Activated CD4-positive, alpha-beta memory T cell treated with anti-CD3 and anti-CD28 coated beads for 36 hours (primary cell): ENCODE measurements around the gene ALX4. TPM values are rescaled to one million over a fixed set of nuclear protein-coding genes. Genes with fewer than 3 reads are reported as not detected.

Source experiments
- CTCF ChIA-PET: fragments of 350-600 bp; sonication (Branson Sonifier 250); formaldehyde crosslinking; loops from one replicate; lab custom pipeline; 2021; ENCODE audit warnings: antibody characterized with exemption, inconsistent platforms; lab: Charles Lee
- POLR2A ChIA-PET: fragments of 350-600 bp; sonication (Branson Sonifier 250); formaldehyde crosslinking; loops from one replicate; lab custom pipeline; 2021; ENCODE audit warnings: antibody characterized with exemption; lab: Charles Lee
- DNase-seq: peaks from one replicate; pipeline ENCODE4 v3.0.0-alpha.2; 2020
- H3K27ac Mint-ChIP-seq: one replicate; pipeline ENCODE4 v1.8.0; 2021; ENCODE audit warnings: mixed read lengths
- H3K27me3 Mint-ChIP-seq: one replicate; pipeline ENCODE4 v1.8.0; 2021; ENCODE audit warnings: mixed read lengths
- H3K36me3 Mint-ChIP-seq: one replicate; pipeline ENCODE4 v1.8.0; 2021; ENCODE audit warnings: mixed read lengths
- H3K4me1 Mint-ChIP-seq: one replicate; pipeline ENCODE4 v1.8.0; 2021; ENCODE audit warnings: low read depth, mixed read lengths
- H3K4me3 Mint-ChIP-seq: one replicate; pipeline ENCODE4 v1.8.0; 2021; ENCODE audit warnings: mild to moderate bottlenecking, mixed read lengths
- H3K9me3 Mint-ChIP-seq: one replicate; pipeline ENCODE4 v1.8.0; 2021; ENCODE audit warnings: mixed read lengths
- intact Hi-C: fragments of 100-400 bp; cut with micrococcal nuclease; formaldehyde crosslinking; loops from one replicate; pipeline ENCODE4 v1.15.1; 2023
- total RNA-seq, 2 experiments: library from RNA; stranded (reverse); gene quantifications; one replicate each; pipeline ENCODE4 v1.2.3, GENCODE V29; 2021

ALX4 gene
- total RNA-seq, 2 experiments from 2014 or later: not detected

DNA sequence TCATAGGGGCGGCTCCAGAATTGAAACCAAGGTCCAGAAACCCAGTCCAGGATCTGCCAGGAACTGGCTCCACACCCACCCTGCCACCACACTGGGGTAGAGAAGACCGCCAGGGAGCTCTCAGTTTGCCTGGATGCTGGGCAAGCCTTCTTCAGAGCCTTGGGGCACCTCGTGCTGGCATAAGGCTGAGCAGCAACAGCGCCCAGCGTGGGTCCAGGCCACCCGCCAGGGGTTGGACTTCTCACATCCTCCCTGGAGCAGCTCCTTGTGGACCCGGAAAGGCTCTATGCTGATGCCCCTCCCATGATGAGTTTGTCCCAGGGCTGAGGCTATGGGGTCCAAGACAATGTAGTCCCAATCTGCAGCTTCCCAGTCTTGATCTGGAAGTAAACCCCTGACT, 29.7 kb downstream of the ALX4 start:
- intact Hi-C loops: no loop called here
- Mint-ChIP-seq H3K36me3 (no peaks in the 10 kb centered on the region), H3K4me3 (no peak overlapping the region), H3K4me1 (no peaks in the 10 kb centered on the region), H3K9me3 (no peaks in the 10 kb centered on the region), H3K27ac (no peak overlapping the region), H3K27me3 (no peaks in the 10 kb centered on the region)
- DNase-seq: no peak
- CTCF ChIA-PET: no interaction called here
- POLR2A ChIA-PET: no interaction called here

DNA sequence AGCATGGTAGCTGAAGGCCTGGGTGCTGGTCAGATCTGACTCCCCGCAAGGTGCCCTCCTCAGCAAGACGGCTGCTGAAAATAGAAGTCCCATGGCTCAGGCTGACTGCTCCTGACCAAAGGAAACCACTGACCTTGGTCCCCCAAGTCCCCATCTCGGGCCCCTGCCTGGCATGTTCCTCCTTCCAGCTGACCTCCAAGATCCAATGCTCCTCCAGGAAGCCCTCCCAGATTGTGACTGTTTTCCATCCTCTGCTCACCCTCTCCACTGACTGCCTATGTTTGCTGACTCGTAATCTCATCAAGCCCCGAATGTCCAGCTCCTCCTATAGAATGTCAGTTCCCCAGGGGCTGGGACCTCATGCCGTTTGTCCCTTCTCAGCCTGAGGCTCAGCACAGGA, 30.5 kb downstream of the ALX4 start:
- CTCF ChIA-PET: no interaction called here
- no peak overlapping the region for H3K4me3 Mint-ChIP-seq
- H3K36me3 Mint-ChIP-seq: no peaks in the 10 kb centered on the region
- H3K27ac Mint-ChIP-seq: no peak overlapping the region
- POLR2A ChIA-PET: no interaction called here
- no peaks in the 10 kb centered on the region for H3K27me3 Mint-ChIP-seq
- intact Hi-C loops: no loop called here
- no peak for DNase-seq
- no peaks in the 10 kb centered on the region for H3K4me1 Mint-ChIP-seq
- H3K9me3 Mint-ChIP-seq: no peaks in the 10 kb centered on the region

DNA sequence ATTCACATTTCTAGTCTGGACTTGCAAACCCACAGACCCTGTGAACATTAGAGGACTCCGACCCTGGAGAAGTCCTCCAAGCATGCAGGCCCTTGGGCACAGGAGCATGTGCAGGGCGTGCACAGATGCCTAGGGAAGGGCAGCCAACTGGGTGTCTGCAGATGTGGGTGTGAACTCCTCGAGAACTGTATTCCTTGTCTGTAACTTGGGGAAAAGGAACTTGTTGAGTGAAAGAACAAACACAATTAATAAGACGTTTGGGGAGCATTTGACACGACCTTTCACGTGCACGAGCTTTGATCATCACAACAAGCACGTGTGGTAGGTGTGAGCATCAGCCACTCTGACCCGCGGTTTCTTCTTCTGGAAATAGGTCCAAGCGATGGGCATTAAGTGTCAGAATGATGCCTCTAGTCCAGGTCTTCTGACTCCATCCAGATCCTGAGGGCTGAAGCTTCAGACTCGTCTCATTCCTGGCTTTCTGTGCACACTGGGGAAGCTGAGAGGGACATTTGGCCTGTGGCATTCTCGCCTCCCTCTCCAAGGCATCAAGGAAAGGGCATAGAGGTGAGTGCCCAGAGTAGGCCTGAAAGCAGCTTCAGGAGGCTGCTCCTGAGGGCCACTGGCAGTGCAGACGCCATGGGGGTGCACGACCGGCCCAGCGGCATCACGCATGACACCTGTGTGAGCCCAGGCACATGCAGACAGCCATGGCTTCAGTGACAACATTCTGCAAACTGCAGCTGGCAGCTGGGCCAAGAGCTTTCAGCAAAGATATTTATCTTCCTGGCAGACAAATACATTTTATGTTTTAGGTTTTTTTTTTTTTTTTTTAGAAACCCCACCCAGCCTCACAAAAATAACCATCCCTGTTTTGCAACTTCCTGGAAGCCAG, 32.5 kb downstream of the ALX4 start:
- no peak overlapping the region for H3K4me3 Mint-ChIP-seq
- H3K36me3 Mint-ChIP-seq: no peaks in the 10 kb centered on the region
- H3K27ac Mint-ChIP-seq: no peak overlapping the region
- H3K9me3 Mint-ChIP-seq: no peaks in the 10 kb centered on the region
- POLR2A ChIA-PET: no interaction called here
- DNase-seq: no peak
- CTCF ChIA-PET: interaction anchor here (0.5 to 3.5 kb wide), 3 partner anchors 9 to 622 kb away, joined by 3 to 12 read pairs (median 3); no protein-coding TSS in a partner anchor
- H3K27me3 Mint-ChIP-seq: no peaks in the 10 kb centered on the region
- no peaks in the 10 kb centered on the region for H3K4me1 Mint-ChIP-seq
- intact Hi-C loops: no loop called here

DNA sequence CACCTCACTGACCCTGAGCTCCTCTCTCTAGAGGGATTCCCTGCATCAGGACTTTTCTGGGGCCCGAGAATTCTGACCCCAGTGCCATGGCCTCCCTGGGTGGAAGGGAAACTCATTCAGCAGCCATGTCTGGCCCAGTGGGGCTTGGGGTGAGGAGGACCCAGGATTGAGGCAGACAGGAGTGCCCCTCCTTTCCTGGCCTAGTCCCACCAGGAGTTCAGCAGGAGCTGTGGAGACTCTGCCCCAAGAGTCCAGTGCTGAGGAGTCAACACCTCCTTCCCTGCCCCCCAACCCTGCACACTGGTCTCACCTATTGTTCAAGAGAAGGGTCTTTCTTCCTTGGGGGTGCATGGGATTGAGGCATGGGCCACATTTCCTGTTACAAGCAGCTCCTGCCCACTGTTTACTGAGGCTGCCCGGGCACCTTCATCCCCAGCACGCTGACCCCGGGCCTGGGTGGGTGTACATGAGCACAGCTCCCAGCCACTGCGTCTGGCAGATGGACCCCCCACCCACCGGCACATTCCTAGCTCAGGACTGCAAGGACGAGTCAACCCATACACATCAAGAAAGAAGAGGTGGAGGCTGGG, 33.9 kb downstream of the ALX4 start:
- DNase-seq: no peak
- H3K9me3 Mint-ChIP-seq: no peaks in the 10 kb centered on the region
- H3K27me3 Mint-ChIP-seq: no peaks in the 10 kb centered on the region
- intact Hi-C loops: no loop called here
- H3K4me1 Mint-ChIP-seq: no peaks in the 10 kb centered on the region
- no peaks in the 10 kb centered on the region for H3K36me3 Mint-ChIP-seq
- POLR2A ChIA-PET: no interaction called here
- H3K27ac Mint-ChIP-seq: no peak overlapping the region
- CTCF ChIA-PET: interaction anchor here (0.6 to 3.5 kb wide), 2 partner anchors 10 to 143 kb away, joined by 3 to 12 read pairs; no protein-coding TSS in a partner anchor
- no peak overlapping the region for H3K4me3 Mint-ChIP-seq

DNA sequence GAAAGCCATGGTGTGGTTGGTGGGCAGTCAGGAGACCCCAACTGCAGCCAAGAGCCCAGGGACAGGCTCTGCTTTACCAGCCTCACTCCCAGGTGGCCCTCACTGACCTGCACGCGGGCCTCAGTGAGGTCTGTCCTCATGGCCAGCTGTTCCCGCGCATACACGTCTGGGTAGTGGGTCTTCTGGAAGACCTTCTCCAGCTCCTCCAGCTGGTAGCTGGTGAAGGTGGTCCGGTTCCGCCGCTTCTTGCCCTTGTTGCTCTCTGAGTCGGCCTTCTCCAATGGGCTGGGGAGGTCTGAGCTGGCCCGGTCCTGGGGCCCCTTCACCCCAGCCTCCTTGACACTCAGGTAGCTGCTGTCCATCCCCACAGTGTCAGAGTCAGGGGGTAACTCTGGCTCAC, 34.7 kb downstream of the ALX4 start:
- Mint-ChIP-seq H3K36me3 (no peaks in the 10 kb centered on the region), H3K27me3 (no peaks in the 10 kb centered on the region), H3K4me1 (no peaks in the 10 kb centered on the region), H3K4me3 (no peak overlapping the region), H3K9me3 (no peaks in the 10 kb centered on the region), H3K27ac (no peak overlapping the region)
- intact Hi-C loops: no loop called here
- CTCF ChIA-PET: interaction anchor here (3.5 kb wide), 1 partner anchor 11 kb away, joined by 12 read pairs; no protein-coding TSS in a partner anchor
- DNase-seq: no peak
- POLR2A ChIA-PET: no interaction called here

DNA sequence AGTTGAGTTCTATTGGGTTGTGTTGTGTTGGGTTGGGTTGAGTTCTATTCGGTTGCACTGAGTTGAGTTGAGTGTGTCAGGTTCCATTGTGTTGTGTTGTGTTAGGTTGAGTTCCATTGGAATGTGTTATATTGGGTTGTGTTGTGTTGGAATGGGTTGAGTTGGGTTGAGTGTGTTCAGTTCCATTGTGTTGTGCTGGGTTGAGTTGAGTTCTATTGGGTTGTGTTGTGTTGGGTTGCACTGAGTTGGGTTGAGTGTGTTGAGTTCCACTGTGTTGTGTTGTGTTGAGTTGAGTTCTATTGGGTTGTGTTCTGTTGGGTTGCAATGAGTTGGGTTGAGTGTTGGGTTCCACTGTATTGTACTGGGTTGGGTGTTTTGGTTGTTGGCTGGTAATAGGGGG, 35.5 kb downstream of the ALX4 start:
- Mint-ChIP-seq H3K27ac (no peak overlapping the region), H3K9me3 (no peaks in the 10 kb centered on the region), H3K4me1 (no peaks in the 10 kb centered on the region), H3K4me3 (no peak overlapping the region), H3K27me3 (no peaks in the 10 kb centered on the region), H3K36me3 (no peaks in the 10 kb centered on the region)
- CTCF ChIA-PET: no interaction called here
- intact Hi-C loops: no loop called here
- POLR2A ChIA-PET: no interaction called here
- DNase-seq: no peak

DNA sequence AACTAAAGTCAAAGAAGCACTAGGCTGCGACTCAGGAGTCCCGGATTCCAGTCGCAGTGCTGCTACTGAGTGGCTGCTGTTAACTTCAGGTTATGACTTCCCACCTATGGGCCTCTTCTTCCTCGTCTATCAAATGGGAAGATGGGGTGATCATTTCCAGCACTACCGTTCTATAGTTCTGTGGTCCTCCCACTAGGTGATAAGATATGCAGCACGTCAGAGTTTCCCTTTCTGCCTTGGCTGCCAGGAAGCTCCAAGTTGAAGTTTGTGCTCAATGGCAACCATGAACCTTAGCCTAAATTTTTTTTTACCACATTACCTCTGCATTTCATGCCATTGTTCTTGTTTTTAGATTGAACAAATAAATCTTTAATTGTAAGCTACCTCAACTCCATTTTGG, 38.7 kb downstream of the ALX4 start:
- H3K36me3 Mint-ChIP-seq: no peaks in the 10 kb centered on the region
- intact Hi-C loops: no loop called here
- no peak overlapping the region for H3K4me3 Mint-ChIP-seq
- ChIA-PET POLR2A (no interaction called here), CTCF (no interaction called here)
- no peak for DNase-seq
- H3K9me3 Mint-ChIP-seq: no peaks in the 10 kb centered on the region
- no peaks in the 10 kb centered on the region for H3K4me1 Mint-ChIP-seq
- no peak overlapping the region for H3K27ac Mint-ChIP-seq
- no peaks in the 10 kb centered on the region for H3K27me3 Mint-ChIP-seq

DNA sequence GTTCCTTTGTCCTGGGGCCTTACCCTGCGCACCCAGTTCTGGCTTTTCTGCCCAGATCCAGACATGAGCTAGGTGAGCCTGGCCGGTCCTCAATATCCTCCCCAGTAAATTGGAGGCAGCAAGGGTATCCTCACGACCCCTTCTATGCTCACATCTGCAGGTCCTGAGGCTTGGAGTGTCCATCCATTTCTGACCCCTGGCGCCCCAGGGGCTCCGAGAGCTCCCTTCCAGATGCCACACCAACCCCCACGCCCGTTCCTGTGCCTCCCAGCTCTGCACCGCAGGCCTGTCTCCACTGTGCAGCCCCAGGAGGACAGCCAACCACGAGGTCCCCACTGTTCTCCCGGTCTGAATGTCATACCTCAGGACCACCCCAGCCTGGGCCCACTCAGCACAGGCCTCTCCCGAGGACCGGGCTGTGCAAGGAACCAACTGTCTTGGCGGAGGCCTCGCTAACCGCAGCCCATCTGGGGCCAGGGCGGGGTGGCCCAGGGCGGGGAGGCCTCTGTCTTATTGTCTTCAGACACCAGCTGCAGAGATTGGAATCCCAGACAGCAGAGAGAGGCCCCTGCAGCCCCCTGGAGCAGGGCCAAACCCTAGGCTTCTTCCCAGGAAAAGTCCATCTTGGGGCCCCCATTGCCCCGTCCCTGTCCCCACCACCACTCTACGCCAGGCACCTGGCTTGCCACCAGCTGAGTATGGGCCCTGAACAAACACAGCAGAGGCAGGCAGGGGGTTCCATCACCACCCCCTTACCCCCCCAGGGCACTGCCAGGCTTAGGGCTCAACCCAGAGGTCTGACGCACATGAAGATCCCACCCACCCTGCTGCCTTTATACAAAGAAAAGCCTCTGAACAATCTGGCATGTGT, 39.3 kb downstream of the ALX4 start:
- intact Hi-C loops: no loop called here
- no peak overlapping the region for H3K4me3 Mint-ChIP-seq
- no peaks in the 10 kb centered on the region for H3K9me3 Mint-ChIP-seq
- H3K36me3 Mint-ChIP-seq: no peaks in the 10 kb centered on the region
- ChIA-PET POLR2A (no interaction called here), CTCF (no interaction called here)
- DNase-seq: no peak
- H3K27me3 Mint-ChIP-seq: no peaks in the 10 kb centered on the region
- no peaks in the 10 kb centered on the region for H3K4me1 Mint-ChIP-seq
- no peak overlapping the region for H3K27ac Mint-ChIP-seq

DNA sequence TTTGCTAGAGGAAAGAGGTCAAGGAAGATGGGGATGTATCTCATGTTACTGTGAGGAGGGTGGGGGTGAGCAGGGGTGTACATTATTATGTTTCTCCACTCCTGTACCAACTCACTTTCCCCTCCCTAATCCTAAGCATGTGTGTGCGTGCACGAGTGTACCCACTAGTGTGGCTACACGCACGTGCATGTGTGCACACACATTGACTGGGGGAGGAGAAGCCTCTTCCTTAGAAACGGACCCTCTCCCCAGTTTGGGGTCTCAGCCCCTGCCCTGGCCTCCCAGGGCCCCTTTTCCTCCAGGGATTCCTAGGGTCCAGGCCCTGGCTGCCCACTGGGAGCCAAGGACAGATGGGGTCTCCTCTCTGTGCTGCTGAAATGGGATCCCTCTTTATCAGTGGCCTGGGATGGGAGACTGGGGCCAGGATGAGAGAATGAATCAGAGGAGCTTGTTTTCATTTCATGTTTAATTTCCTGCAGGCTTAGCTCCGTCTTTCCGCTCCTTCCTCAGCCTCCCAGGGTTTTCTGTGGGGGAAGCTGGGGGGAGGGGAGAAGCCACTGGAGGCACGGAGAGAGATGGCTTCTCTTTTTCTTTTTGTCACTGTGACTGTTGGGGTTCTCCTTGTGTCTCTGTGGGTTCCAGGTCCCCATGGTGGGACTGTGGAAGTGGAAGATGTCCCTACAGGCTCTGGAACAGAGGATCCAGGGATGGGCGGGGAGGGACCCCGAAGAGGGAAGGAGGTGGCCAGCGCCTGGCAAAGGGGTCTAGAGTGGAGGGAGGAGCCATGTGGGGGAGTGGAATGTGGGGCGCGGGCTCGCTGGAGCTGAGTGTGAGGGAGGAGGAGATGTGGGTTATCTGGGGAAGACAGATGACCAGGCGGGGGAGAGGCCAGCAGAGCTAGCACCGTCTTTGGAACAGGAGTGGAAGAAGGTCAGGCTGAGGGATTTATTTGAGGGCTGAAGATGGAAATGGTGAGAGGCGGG, 40.3 kb downstream of the ALX4 start:
- Mint-ChIP-seq H3K36me3 (no peaks in the 10 kb centered on the region), H3K27me3 (no peaks in the 10 kb centered on the region), H3K27ac (no peak overlapping the region), H3K4me1 (no peaks in the 10 kb centered on the region), H3K4me3 (no peak overlapping the region), H3K9me3 (no peaks in the 10 kb centered on the region)
- CTCF ChIA-PET: no interaction called here
- POLR2A ChIA-PET: interaction anchor here (0.6 kb wide), 1 partner anchor 313 kb away, joined by 3 read pairs; no protein-coding TSS in a partner anchor
- no peak for DNase-seq
- intact Hi-C loops: no loop called here

DNA sequence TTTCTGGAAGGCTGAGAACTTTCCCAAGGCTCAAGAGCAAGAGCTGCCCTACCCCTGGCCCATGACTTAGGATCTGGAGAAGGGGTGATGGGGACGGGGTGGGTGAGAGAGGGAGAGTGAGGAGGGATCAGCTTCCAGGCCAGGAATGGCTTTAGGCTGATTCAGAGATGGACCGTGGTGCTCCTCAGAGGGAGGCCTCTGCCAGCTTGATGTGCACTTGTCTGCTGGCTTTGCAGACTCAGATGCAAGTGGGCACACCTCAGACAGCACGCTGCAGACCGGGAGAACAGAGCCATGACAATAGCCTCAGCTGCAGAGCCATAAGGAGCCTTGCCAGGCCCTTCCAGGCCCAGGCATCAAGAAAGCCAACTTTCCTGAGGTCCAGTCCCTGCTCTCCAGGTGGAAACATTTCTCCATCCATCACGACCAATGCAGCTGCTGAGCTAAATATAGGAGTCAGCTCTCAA, 41.3 kb downstream of the ALX4 start:
- Mint-ChIP-seq H3K4me3 (no peak overlapping the region), H3K9me3 (no peaks in the 10 kb centered on the region), H3K4me1 (no peaks in the 10 kb centered on the region), H3K36me3 (no peaks in the 10 kb centered on the region), H3K27ac (no peak overlapping the region), H3K27me3 (no peaks in the 10 kb centered on the region)
- ChIA-PET CTCF (no interaction called here), POLR2A (no interaction called here)
- intact Hi-C loops: no loop called here
- DNase-seq: no peak
